ENCODE data around the gene SYTL2.

The SYTL2 gene

GRCh38 chr11:85725510-85726258 is 85.3 kb downstream of the SYTL2 start:
- H3K4me3 ChIP-seq (ENCODE audit: control insufficient read depth, low read depth, low read length) = no peak overlapping the region
- peak; percentile 5 for TF ChIP-seq CTCF (conservative IDR thresholded peaks at IDR 0.05; ENCODE audit: control insufficient read depth, insufficient read depth, low read depth, low read length)
- DNase-seq (ENCODE audit: low read depth) = peak; percentile 92

GRCh38 chr11:85724748-85725465 is 86.0 kb downstream of the SYTL2 start:
- H3K4me3 ChIP-seq (ENCODE audit: control insufficient read depth, low read depth, low read length) = no peak overlapping the region
- TF ChIP-seq CTCF (conservative IDR thresholded peaks at IDR 0.05; ENCODE audit: control insufficient read depth, insufficient read depth, low read depth, low read length) = no peak
- DNase-seq (ENCODE audit: low read depth) = no peak

GRCh38 chr11:85723088-85723487 is 87.9 kb downstream of the SYTL2 start:
- TF ChIP-seq CTCF (conservative IDR thresholded peaks at IDR 0.05; ENCODE audit: control insufficient read depth, insufficient read depth, low read depth, low read length) = no peak
- DNase-seq (ENCODE audit: low read depth) = no peak
- H3K4me3 ChIP-seq (ENCODE audit: control insufficient read depth, low read depth, low read length) = no peak overlapping the region

GRCh38 chr11:85721191-85721590 is 89.8 kb downstream of the SYTL2 start:
- TF ChIP-seq CTCF (conservative IDR thresholded peaks at IDR 0.05; ENCODE audit: control insufficient read depth, insufficient read depth, low read depth, low read length) = no peak
- no peak for DNase-seq (ENCODE audit: low read depth)
- no peak overlapping the region for H3K4me3 ChIP-seq (ENCODE audit: control insufficient read depth, low read depth, low read length)

GRCh38 chr11:85718991-85719807 is 91.7 kb downstream of the SYTL2 start:
- H3K4me3 ChIP-seq (ENCODE audit: control insufficient read depth, low read depth, low read length) = peak overlapping the region; percentile 43
- TF ChIP-seq CTCF (conservative IDR thresholded peaks at IDR 0.05; ENCODE audit: control insufficient read depth, insufficient read depth, low read depth, low read length) = no peak
- DNase-seq (ENCODE audit: low read depth) = peak; percentile 99

GRCh38 chr11:85718126-85718943 is 92.6 kb downstream of the SYTL2 start:
- H3K4me3 ChIP-seq (ENCODE audit: control insufficient read depth, low read depth, low read length) = peak overlapping the region; percentile 43
- no peak for TF ChIP-seq CTCF (conservative IDR thresholded peaks at IDR 0.05; ENCODE audit: control insufficient read depth, insufficient read depth, low read depth, low read length)
- DNase-seq (ENCODE audit: low read depth) = peak; percentile 8
